Neural crest cell (in vitro differentiated cells): ENCODE measurements around the gene SLX9. TPM values are rescaled to one million over a fixed set of nuclear protein-coding genes. Genes with fewer than 3 reads are reported as not detected.

ENCODE experiments used
- DNase-seq: peaks from one replicate; pipeline ENCODE4 v3.0.0; 2021; ENCODE audit warnings: low read depth, mixed read lengths, low spot score
- H3K27ac Mint-ChIP-seq: one replicate; pipeline ENCODE4 v1.8.0; 2021; ENCODE audit warnings: mild to moderate bottlenecking, mixed read lengths; ENCODE audit not compliant: unreplicated experiment
- H3K27me3 Mint-ChIP-seq: 2 replicates; pipeline ENCODE4 v1.8.0; 2021; ENCODE audit warnings: low read depth, mild to moderate bottlenecking, mixed read lengths
- H3K36me3 Mint-ChIP-seq: 2 replicates; pipeline ENCODE4 v1.8.0; 2021; ENCODE audit warnings: low read depth, mild to moderate bottlenecking, mixed read lengths
- H3K4me1 Mint-ChIP-seq: 2 replicates; pipeline ENCODE4 v1.8.0; 2021; ENCODE audit warnings: mixed read lengths
- H3K4me3 Mint-ChIP-seq: one replicate; pipeline ENCODE4 v1.8.0; 2021; ENCODE audit warnings: mild to moderate bottlenecking, mixed read lengths
- H3K9me3 Mint-ChIP-seq: 2 replicates; pipeline ENCODE4 v1.8.0; 2021; ENCODE audit warnings: mixed read lengths
- total RNA-seq: library from RNA; stranded (reverse); gene quantifications from 2 replicates; pipeline ENCODE4 v1.2.1, GENCODE V29; 2021
- TF ChIP-seq, protein P1 (sequence below): fragments of 200-600 bp; sonication (generic); conservative IDR thresholded peaks from 2 replicates; pipeline ENCODE4 v1.5.0; 2021; ENCODE audit warnings: antibody characterized with exemption, mild to moderate bottlenecking

SLX9 gene
- total RNA-seq, 1 donor from 2014 or later, result 42.3 TPM

DNA sequence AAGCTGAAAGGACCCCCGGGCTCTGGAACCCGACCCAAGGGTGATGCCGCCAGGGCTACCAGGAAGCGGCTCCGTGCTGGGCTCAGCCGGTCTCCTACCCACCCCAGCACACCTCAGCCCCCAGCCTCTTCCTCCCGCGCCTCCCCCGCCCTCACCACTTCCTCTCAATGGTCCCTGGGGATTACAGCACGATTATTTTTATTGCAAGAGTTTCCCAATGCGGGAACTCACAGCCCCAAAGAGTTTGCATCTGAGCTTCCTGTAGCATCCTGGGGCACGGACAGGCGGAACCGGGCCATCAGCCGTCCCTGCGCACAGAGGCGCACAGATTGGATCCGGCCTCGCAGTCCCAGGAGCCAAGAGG, 8.7 kb upstream of the SLX9 start:
- no peak for DNase-seq
- Mint-ChIP-seq H3K9me3 (no peaks in the 10 kb centered on the region), H3K4me3 (peak overlapping the region; percentile 64), H3K27ac (no peak overlapping the region), H3K27me3 (peaks cover 78% of the 10 kb centered on the region), H3K36me3 (no peaks in the 10 kb centered on the region), H3K4me1 (peaks cover 29% of the 10 kb centered on the region)
- TF ChIP-seq, protein P1, sequence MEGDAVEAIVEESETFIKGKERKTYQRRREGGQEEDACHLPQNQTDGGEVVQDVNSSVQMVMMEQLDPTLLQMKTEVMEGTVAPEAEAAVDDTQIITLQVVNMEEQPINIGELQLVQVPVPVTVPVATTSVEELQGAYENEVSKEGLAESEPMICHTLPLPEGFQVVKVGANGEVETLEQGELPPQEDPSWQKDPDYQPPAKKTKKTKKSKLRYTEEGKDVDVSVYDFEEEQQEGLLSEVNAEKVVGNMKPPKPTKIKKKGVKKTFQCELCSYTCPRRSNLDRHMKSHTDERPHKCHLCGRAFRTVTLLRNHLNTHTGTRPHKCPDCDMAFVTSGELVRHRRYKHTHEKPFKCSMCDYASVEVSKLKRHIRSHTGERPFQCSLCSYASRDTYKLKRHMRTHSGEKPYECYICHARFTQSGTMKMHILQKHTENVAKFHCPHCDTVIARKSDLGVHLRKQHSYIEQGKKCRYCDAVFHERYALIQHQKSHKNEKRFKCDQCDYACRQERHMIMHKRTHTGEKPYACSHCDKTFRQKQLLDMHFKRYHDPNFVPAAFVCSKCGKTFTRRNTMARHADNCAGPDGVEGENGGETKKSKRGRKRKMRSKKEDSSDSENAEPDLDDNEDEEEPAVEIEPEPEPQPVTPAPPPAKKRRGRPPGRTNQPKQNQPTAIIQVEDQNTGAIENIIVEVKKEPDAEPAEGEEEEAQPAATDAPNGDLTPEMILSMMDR, result no peak

DNA sequence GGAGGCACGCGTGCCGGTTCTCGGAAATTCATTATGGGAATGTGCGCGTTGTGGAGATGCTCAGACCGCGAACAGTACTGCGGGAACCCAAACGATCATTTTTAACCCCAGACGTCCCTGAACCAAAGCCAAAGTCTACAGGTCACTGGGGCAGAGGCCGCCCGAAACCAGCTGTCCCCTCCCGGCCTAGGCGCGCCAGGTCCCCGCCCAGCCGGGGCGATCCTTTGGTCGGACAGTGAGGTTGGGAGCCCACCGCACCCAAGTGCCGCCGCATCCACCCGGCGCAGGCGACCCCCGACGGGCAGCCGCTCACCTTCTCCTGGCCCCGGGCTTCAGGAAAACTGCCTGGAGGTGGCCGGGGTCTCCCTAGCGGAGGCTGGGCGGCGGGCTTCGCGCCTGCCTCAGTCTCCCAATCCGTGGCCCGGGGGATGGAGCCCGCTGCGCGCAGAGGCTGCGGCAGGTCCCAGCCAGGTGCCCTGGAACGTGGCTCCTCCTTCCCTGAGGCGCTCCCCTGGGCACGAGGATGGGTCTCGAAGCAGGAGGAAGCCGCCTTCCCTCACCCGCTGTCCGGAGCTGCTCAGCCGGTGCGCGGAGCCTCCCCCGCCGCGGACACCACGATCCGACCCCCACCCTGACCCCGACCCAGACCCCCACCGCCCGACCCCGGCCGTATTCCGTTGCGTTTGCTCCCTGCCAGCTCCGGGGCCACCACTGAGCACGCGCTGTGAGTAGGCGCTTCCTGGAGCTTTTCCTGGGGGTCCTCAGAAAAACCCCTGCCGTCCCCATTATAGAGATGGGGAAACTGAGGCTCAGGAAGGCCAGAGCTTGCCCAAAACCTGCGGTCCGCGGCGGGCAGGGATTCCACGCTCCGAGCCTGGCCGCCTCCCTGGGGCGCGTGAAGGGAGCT, 8.1 kb upstream of the SLX9 start:
- H3K27me3 Mint-ChIP-seq, result peaks cover 73% of the 10 kb centered on the region
- H3K4me3 Mint-ChIP-seq, result peak overlapping the region; percentile 64
- no peaks in the 10 kb centered on the region for H3K36me3 Mint-ChIP-seq
- no peak for DNase-seq
- TF ChIP-seq, protein P1, result no peak
- H3K4me1 Mint-ChIP-seq, result peaks cover 23% of the 10 kb centered on the region
- H3K9me3 Mint-ChIP-seq, result no peaks in the 10 kb centered on the region
- H3K27ac Mint-ChIP-seq, result no peak overlapping the region

DNA sequence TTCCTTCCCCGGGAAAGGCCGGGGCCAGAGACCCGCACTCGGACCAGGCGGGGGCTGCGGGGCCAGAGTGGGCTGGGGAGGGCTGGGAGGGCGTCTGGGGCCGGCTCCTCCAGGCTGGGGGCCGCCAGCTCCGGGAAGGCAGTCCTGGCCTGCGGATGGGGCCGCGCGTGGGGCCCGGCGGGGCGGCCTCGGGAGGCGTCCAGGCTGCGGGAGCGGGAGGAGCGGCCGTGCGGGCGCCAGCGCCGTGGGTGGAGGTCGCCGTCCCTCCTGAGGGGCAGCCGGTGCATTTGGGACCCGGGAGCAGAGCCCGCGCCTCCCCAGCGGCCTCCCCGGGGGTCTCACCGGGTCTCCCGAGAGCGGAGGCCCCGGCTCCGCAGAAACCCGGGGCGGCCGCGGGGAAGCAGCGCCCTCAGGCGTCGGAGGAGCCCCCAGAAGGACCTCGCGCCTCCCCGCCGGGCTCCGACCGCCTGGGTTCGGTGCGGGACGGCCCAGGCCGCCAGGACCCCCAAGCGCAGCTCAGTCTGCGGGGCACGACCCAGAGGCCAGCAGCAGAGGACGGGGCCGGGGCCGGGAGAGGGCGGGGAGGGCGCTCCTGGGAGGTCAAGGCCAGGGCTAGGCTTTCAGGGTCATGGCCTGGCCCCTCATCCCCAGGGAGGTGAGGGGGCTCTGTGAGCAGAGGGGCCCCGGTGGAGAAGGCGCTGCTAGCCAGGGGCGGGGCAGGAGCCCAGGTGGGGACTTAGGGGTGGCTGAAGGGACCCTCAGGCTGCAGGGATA, 7.2 kb upstream of the SLX9 start:
- peaks cover 14% of the 10 kb centered on the region for H3K4me1 Mint-ChIP-seq
- no peaks in the 10 kb centered on the region for H3K36me3 Mint-ChIP-seq
- peak; percentile 33 for DNase-seq
- TF ChIP-seq, protein P1, result peak; percentile 47
- no peaks in the 10 kb centered on the region for H3K9me3 Mint-ChIP-seq
- H3K27me3 Mint-ChIP-seq, result peaks cover 69% of the 10 kb centered on the region
- no peak overlapping the region for H3K4me3 Mint-ChIP-seq
- H3K27ac Mint-ChIP-seq, result no peak overlapping the region

DNA sequence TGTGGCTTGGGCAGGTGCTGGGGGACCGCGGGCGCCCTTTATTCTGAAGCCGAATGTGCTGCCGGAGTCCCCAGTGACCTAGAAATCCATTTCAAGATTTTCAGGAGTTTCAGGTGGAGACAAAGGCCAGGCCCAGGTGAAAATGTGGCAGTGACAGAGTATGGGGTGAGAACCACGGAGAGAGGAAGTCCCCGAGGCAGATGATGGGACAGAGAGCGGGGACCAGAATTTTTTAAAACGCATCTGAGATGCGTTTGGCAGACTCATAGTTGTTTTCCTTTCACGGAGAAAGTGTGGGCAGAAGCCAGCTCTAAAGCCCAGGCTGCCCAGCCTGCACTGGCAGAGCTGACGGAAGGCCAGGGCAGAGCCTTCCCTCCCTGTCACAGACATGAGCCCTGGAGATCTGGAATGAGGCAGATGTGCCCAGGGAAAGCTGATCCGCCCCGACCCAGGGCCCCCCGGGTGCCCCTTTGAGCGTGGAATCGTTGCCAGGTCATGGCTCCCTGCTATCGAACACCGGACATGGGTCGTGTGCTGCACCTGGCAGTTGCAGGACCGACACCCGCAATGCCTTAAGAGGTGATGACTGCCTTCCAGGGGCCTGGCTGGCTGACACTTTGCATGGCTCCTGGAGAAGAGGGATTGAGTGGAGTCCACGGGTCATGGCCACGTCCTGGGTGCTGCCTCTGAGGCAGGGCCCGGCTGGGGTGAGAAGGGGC, 6.5 kb upstream of the SLX9 start:
- Mint-ChIP-seq H3K4me1 (peaks cover 7% of the 10 kb centered on the region), H3K36me3 (no peaks in the 10 kb centered on the region), H3K27me3 (peaks cover 62% of the 10 kb centered on the region), H3K27ac (no peak overlapping the region), H3K4me3 (peak overlapping the region; percentile 67), H3K9me3 (no peaks in the 10 kb centered on the region)
- TF ChIP-seq, protein P1, result no peak
- no peak for DNase-seq

DNA sequence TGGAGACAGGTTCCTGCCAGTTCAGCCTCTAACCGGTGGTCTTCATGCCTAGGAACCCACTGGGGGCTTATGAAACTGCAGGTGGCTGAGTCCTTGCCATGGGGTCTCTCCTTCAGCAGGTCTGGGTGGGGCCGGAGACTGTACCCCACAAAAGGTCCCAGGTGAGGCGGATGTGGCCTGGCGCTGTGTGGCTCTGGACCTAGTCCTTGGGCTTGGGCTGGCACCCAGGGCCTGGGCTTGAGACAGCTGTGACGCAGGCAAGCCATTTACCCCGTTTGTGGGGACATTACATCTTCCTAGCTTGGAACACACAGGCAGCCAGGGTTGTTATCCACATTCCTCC, 5.9 kb upstream of the SLX9 start:
- peaks cover 8% of the 10 kb centered on the region for H3K4me1 Mint-ChIP-seq
- no peak overlapping the region for H3K4me3 Mint-ChIP-seq
- H3K36me3 Mint-ChIP-seq, result no peaks in the 10 kb centered on the region
- TF ChIP-seq, protein P1, result no peak
- H3K27me3 Mint-ChIP-seq, result peaks cover 59% of the 10 kb centered on the region
- no peak for DNase-seq
- no peaks in the 10 kb centered on the region for H3K9me3 Mint-ChIP-seq
- no peak overlapping the region for H3K27ac Mint-ChIP-seq
